Heart right ventricle (tissue), 16 donors: ENCODE measurements around the gene ATP8B1. TPM values are rescaled to one million over a fixed set of nuclear protein-coding genes. Genes with fewer than 3 reads are reported as not detected.
A peak's percentile ranks its signal among the peaks of the same experiment; 100 is the strongest.

Source experiments
- ATAC-seq, 8 donors: fragments of 200-7000 bp; cut with Tn5 transposase; one replicate each; pipeline ENCODE4 v1.9.1; 2020; ENCODE audit warnings: mild to moderate bottlenecking in 8 of 8, moderate library complexity in 8 of 8, moderate number of reproducible peaks in 1 of 8
- DNase-seq, 2 donors: peaks; one replicate each; pipeline ENCODE4 v3.0.0-alpha.2; 2020
- H3K27ac ChIP-seq, 10 donors: fragments of 200-600 bp; sonication (generic) in 2 of 10; one replicate each; pipeline versions ENCODE4 v1.5.0 to v1.8.0; 2020 to 2022; ENCODE audit warnings: mild to moderate bottlenecking in 3 of 10
- H3K27me3 ChIP-seq, 7 donors: fragments of 200-600 bp; one replicate each; pipeline ENCODE4 v1.8.0; 2021 to 2022; ENCODE audit warnings: mild to moderate bottlenecking in 2 of 7
- H3K36me3 ChIP-seq, 9 donors: fragments of 200-600 bp; sonication (generic) in 1 of 9; one replicate each; pipeline versions ENCODE4 v1.5.0 to v1.8.0; 2020 to 2022; ENCODE audit warnings: mild to moderate bottlenecking in 2 of 9
- H3K4me1 ChIP-seq, 9 donors: fragments of 200-600 bp; sonication (generic) in 1 of 9; one replicate each; pipeline versions ENCODE4 v1.5.0 to v1.8.0; 2020 to 2022; ENCODE audit warnings: mild to moderate bottlenecking in 4 of 9
- H3K4me3 ChIP-seq, 10 donors: fragments of 200-600 bp; sonication (generic) in 2 of 10; one replicate each; pipeline versions ENCODE4 v1.5.0 to v1.8.0; 2020 to 2022; ENCODE audit warnings: mild to moderate bottlenecking in 7 of 10, moderate library complexity in 2 of 10
- H3K9me3 ChIP-seq, 11 donors: fragments of 200-600 bp in 10 of 11; sonication (generic) in 2 of 11; one replicate each; pipeline versions ENCODE4 v1.5.0 to v1.8.0; 2013 to 2022; ENCODE audit warnings: mild to moderate bottlenecking in 2 of 11, control low read depth in 1 of 11, moderate library complexity in 1 of 11
- WGBS, 2 donors: extraction: QIAGEN DNeasy Blood & Tissue Kit; methylation state at CpG; one replicate each; pipeline ENCODE4 v1.1.7; 2013; ENCODE audit warnings: inconsistent platforms in 1 of 2; 5-methylcytosine and 5-hydroxymethylcytosine counted together
- intact Hi-C, 10 donors: fragments of 100-400 bp; cut with DNase I; formaldehyde crosslinking; loops; one replicate each; pipeline versions ENCODE4 v1.11.1 to v1.14.2; 2022
- polyA plus RNA-seq, 2 donors: library from polyadenylated mRNA; stranded (reverse); fragments of 200-250 nt; gene quantifications; one replicate each; pipeline ENCODE4 v1.2.3, GENCODE V29; 2013
- total RNA-seq, 10 donors: library from RNA; stranded (reverse); fragmentation: NEBNext Ultra II Directional in 3 of 10; extraction: Animal tissue kit (Norgen Biotek cat#: 25700) in 3 of 10; gene quantifications; one replicate each; pipeline versions ENCODE4 v1.2.1 to v1.2.4, GENCODE V29; 2021 to 2023
- TF ChIP-seq, protein P1 (sequence below), 9 donors: fragments of 200-600 bp; sonication (generic) in 2 of 9; IDR thresholded peaks; one replicate each; pipeline versions ENCODE4 v1.5.0 to v1.8.0; 2021 to 2022; ENCODE audit warnings: antibody characterized with exemption in 9 of 9, mild to moderate bottlenecking in 5 of 9, moderate library complexity in 1 of 9
- donor health status: Arrhythmogenic right ventricular cardiomyopathy.
- donor health status: ischemic (EF 13 %, LVEDD 7.1; RV severe dilation, severe dysfunction).
- donor health status: healthy with polysubstance abuse.
- donor health status: DM: no; HTN: yes; CAD: no.
- donor health status: DM: no; HTN: no; CAD: no.
- donor health status: ischemic (EF 25% LVEDD 6.9; RV normal size, moderate dysfunction).
- donor health status: ischemic (EF 25% LVEDD 5.7; RV mildly dilated, moderate dysfunction).
- donor health status: healthy.
- donor health status: DM: yes; HTN: yes; CAD: no.
- donor health status: Ischemic cardiomyopathy.
- donor health status: ischemic (EF 35%, LVEDD 5.7; RV mildly dilated, moderate dysfunction).
- donor health status: nonischemic (EF 11% LVEDD 7.7; RV severe dilation, severe dysfunction).
- donor health status: DM: yes; HTN: yes; CAD: no.
- donor health status: PGD.
- donor health status: ischemic (EF 29% LVEDD 5.4; RV normal size, mild dysfunction).
- donor health status: nonischemic (EF 23%, LVEDD 6.1; RV moderate dilation, normal function).

ATP8B1 gene
- total and polyA plus RNA-seq, 12 donors: 2.7 to 16.5 (median 7.2) TPM

DNA sequence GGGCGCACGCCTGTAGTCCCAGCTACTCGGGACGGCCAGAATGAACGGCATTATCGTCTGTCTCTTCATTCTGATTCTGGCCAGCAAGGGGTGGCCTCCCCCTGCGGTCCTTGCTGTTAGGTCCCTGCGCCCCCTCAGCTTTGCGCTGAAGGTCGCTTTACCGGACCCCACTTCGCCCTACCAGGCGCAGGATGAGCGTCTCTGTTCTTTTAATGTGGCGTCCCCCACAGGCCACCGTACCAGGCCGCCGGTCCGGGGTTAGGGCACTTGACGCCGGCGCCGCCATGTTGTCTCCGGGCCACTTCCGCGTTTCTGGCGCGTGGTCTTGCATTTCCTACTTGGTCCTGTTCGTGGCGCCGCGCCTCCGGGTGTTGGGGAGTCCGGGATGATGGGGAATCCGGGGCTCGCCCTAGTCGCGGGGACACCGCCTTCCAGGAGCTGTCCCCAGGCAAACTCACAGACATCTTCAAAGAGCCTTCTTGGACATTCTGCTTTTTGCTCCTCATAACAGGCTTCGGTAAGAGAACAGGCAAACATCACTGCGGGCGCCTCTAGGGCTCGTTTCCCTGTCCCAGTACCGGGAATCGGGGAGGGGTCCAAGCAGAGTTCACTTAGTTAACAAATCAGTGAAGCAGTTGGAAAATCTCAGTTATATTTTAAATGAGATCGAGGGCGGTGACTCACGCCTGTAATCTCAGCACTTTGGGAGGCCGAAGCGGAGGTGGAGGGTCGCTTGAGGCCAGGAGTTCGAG is 172.9 kb downstream of the ATP8B1 start:
- Histone ChIP-seq H3K27me3 (no peaks in the 10 kb centered on the region), H3K27ac (peak overlapping the region in 9 of 10 donors; percentile 71 to 91 (median 77)), H3K4me3 (peak overlapping the region; percentile 50 to 77 (median 64)), H3K36me3 (no peaks in the 10 kb centered on the region), H3K9me3 (no peaks in the 10 kb centered on the region), H3K4me1 (peaks cover 0 to 19% (median 7%) of the 10 kb centered on the region in 9 donors)
- intact Hi-C loops: loop anchor here in 6 of 10 donors (5.0 to 10.0 kb wide), 6 partner anchors 65 to 495 kb away; partner anchors contain the start of genes NEDD4L (in 2 of the 6) and ATP8B1 (in 1 of the 6)
- TF ChIP-seq, protein P1, sequence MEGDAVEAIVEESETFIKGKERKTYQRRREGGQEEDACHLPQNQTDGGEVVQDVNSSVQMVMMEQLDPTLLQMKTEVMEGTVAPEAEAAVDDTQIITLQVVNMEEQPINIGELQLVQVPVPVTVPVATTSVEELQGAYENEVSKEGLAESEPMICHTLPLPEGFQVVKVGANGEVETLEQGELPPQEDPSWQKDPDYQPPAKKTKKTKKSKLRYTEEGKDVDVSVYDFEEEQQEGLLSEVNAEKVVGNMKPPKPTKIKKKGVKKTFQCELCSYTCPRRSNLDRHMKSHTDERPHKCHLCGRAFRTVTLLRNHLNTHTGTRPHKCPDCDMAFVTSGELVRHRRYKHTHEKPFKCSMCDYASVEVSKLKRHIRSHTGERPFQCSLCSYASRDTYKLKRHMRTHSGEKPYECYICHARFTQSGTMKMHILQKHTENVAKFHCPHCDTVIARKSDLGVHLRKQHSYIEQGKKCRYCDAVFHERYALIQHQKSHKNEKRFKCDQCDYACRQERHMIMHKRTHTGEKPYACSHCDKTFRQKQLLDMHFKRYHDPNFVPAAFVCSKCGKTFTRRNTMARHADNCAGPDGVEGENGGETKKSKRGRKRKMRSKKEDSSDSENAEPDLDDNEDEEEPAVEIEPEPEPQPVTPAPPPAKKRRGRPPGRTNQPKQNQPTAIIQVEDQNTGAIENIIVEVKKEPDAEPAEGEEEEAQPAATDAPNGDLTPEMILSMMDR (IDR thresholded peaks at IDR 0.05): peak; percentile 39 to 92 (median 78)
- DNase-seq (peak; percentile 97), ATAC-seq (peak; percentile 97 to 100 (median 99))
- WGBS, 2 donors: 3 to 8% methylated on average over 52 of the region's 52 CpGs

DNA sequence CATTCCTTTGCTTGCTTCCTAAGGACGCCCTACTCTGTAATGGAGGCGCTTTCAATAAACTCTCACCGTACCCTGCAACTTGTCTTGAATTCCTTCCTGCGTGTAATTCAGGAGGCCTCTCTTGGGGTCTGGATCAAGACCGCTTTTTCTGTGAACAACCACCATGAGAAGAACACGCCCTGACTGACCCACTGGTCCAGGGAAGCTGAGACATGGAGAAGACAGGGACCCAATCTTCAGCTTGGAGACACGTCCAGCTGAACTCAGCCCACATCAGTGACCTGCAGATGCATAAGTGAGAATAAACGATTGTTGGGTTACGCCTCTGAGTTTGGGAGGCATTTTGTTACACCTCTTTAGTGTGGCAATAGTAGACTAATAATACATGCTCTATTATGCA is 173.7 kb downstream of the ATP8B1 start:
- no peaks in the 10 kb centered on the region for H3K9me3 ChIP-seq
- TF ChIP-seq, protein P1 (IDR thresholded peaks at IDR 0.05): no peak
- H3K4me1 ChIP-seq: peaks cover 0 to 19% (median 7%) of the 10 kb centered on the region in 9 donors
- ATAC-seq: peak in 1 of 8 donors; percentile 3
- H3K27me3 ChIP-seq: no peaks in the 10 kb centered on the region
- H3K36me3 ChIP-seq: no peaks in the 10 kb centered on the region
- intact Hi-C loops: loop anchor here in 3 of 10 donors (5.0 to 10.0 kb wide), 4 partner anchors 413 to 685 kb away; partner anchors contain the start of gene NEDD4L (in 2 of the 3)
- H3K4me3 ChIP-seq: peak overlapping the region in 9 of 10 donors; percentile 59 to 77 (median 64)
- WGBS, 2 donors: 95 to 97% methylated on average over 9 of the region's 9 CpGs
- H3K27ac ChIP-seq: peak overlapping the region in 5 of 10 donors; percentile 77 to 91 (median 79)
- no peak for DNase-seq

DNA sequence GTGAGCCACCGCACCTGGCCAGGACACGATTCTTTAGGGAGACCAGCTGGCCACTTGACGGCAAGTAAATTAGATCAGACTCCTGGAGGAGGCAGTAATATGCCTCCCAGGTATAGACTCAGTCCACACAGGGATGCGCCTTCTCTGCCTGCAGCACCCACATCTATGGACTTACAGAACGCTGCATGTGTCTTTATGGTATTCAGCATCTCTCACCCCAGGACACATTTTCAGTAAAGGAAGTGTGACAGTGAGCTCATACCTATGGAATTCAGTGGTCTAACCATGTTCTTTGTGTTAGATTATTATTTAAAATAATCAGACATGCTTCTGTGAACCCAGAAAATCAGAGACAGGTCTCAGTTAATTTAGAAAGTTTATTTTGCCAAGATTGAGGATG is 175.6 kb downstream of the ATP8B1 start:
- H3K9me3 ChIP-seq: no peaks in the 10 kb centered on the region
- H3K27ac ChIP-seq: no peak overlapping the region
- H3K4me3 ChIP-seq: no peak overlapping the region
- peaks cover 0 to 23% (median 7%) of the 10 kb centered on the region in 9 donors for H3K4me1 ChIP-seq
- 76 to 77% methylated on average over 5 of the region's 5 CpGs for WGBS, 2 donors
- no peaks in the 10 kb centered on the region for H3K36me3 ChIP-seq
- DNase-seq (no peak), ATAC-seq (no peak)
- intact Hi-C loops: loop anchor here in 3 of 10 donors (5.0 to 10.0 kb wide), 4 partner anchors 415 to 687 kb away; partner anchors contain the start of gene NEDD4L (in 2 of the 3)
- no peaks in the 10 kb centered on the region for H3K27me3 ChIP-seq
- TF ChIP-seq, protein P1 (IDR thresholded peaks at IDR 0.05): no peak

DNA sequence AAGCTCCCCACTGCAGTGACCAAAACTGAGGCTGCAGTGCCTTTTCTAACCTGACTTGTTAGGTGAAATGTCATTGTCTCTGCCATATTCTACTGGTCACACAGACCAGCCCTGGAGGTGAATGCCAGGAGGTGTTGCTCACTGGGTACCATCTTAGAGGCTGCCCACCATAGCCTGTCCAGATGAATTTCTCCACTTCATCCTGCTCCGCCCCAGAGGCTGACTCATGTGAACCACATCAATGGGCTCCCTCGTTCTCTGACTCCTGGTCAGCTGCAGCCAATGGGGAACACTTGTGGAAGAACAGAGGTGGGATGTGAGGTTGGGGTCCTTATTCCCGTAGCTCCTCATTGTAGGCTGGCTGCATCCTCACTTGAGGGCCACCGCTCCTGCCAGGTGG is 178.1 kb downstream of the ATP8B1 start:
- TF ChIP-seq, protein P1 (IDR thresholded peaks at IDR 0.05): no peak
- intact Hi-C loops: loop anchor here in 4 of 10 donors (5.0 to 10.0 kb wide), 6 partner anchors 38 to 690 kb away; partner anchors contain the start of genes NEDD4L (in 2 of the 4), ATP8B1 (in 1 of the 4) and FECH (in 1 of the 4)
- no peak overlapping the region for H3K27ac ChIP-seq
- no peaks in the 10 kb centered on the region for H3K27me3 ChIP-seq
- H3K4me1 ChIP-seq: peaks cover 0 to 24% (median 12%) of the 10 kb centered on the region in 9 donors
- ATAC-seq: no peak
- DNase-seq: no peak
- H3K36me3 ChIP-seq: peaks cover 0 to 3% (median 0%) of the 10 kb centered on the region in 9 donors
- no peak overlapping the region for H3K4me3 ChIP-seq
- H3K9me3 ChIP-seq: no peaks in the 10 kb centered on the region
- WGBS, 2 donors: 85 to 87% methylated on average over 4 of the region's 4 CpGs
